ENCODE data around the gene IZUMO4.
A peak's percentile ranks its signal among the peaks of the same experiment; 100 is the strongest.
"Not testable (repeated sequence)": the region's sequence is repeated elsewhere in the genome, so short reads cannot be mapped to it uniquely, and the experiment has no call there.

IZUMO4 gene

GRCh38 chr19:2129022-2129421, 32.3 kb downstream of the IZUMO4 start:
- no peak for DNase-seq

GRCh38 chr19:2129486-2129885, 32.8 kb downstream of the IZUMO4 start:
- DNase-seq: no peak

- DNase-seq: no peak
Measured at GRCh38 chr19:2129892-2130770, 33.4 kb downstream of the IZUMO4 start.

- DNase-seq: not testable (repeated sequence)
Measured at GRCh38 chr19:2131012-2131975, 34.6 kb downstream of the IZUMO4 start.

- DNase-seq: no peak
Measured at GRCh38 chr19:2132191-2132590, 35.5 kb downstream of the IZUMO4 start.

- DNase-seq: no peak
Measured at GRCh38 chr19:2132731-2133490, 36.2 kb downstream of the IZUMO4 start.

- DNase-seq: no peak
Measured at GRCh38 chr19:2135474-2136402, 39.0 kb downstream of the IZUMO4 start.

GRCh38 chr19:2136796-2137195, 40.1 kb downstream of the IZUMO4 start:
- DNase-seq: no peak

- no peak for DNase-seq
Measured at GRCh38 chr19:2138061-2138728, 41.5 kb downstream of the IZUMO4 start.

GRCh38 chr19:2139385-2140137, 42.8 kb downstream of the IZUMO4 start:
- DNase-seq: no peak

- no peak for DNase-seq
Measured at GRCh38 chr19:2140138-2140569, 43.4 kb downstream of the IZUMO4 start.

GRCh38 chr19:2142173-2142829, 45.6 kb downstream of the IZUMO4 start:
- no peak for DNase-seq

GRCh38 chr19:2144190-2144589, 47.5 kb downstream of the IZUMO4 start:
- DNase-seq: no peak

GRCh38 chr19:2145831-2146241, 49.1 kb downstream of the IZUMO4 start:
- DNase-seq: no peak

- peak; percentile 5 for DNase-seq
Measured at GRCh38 chr19:2148482-2149135, 51.9 kb downstream of the IZUMO4 start.
